Peyer's patch (tissue), 4 donors: ENCODE results near the gene SLPI.

ENCODE experiments used
- POLR2A ChIP-seq, 2 donors: fragments of 450-650 bp; IDR thresholded peaks; one replicate each; pipeline ENCODE4 v1.5.1; 2017; ENCODE audit warnings: antibody characterized with exemption in 2 of 2, mild to moderate bottlenecking in 2 of 2, moderate library complexity in 2 of 2
- TF ChIP-seq, protein P1 (sequence below), 6 experiments: fragments of 450-650 bp in 4 of 6; fragments of 200-600 bp in 2 of 6; sonication (generic) in 1 of 6; IDR thresholded peaks; one replicate each; pipeline ENCODE4 v1.5.1; 2017 to 2019; ENCODE audit warnings: antibody characterized with exemption in 6 of 6, mild to moderate bottlenecking in 3 of 6, moderate library complexity in 1 of 6

- TF ChIP-seq, protein P1, sequence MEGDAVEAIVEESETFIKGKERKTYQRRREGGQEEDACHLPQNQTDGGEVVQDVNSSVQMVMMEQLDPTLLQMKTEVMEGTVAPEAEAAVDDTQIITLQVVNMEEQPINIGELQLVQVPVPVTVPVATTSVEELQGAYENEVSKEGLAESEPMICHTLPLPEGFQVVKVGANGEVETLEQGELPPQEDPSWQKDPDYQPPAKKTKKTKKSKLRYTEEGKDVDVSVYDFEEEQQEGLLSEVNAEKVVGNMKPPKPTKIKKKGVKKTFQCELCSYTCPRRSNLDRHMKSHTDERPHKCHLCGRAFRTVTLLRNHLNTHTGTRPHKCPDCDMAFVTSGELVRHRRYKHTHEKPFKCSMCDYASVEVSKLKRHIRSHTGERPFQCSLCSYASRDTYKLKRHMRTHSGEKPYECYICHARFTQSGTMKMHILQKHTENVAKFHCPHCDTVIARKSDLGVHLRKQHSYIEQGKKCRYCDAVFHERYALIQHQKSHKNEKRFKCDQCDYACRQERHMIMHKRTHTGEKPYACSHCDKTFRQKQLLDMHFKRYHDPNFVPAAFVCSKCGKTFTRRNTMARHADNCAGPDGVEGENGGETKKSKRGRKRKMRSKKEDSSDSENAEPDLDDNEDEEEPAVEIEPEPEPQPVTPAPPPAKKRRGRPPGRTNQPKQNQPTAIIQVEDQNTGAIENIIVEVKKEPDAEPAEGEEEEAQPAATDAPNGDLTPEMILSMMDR (IDR thresholded peaks at IDR 0.05): no peak
- no peak for TF ChIP-seq POLR2A (IDR thresholded peaks at IDR 0.05)
Observed at GRCh38 chr20:45294659-45295058, 40.3 kb upstream of the SLPI start.
